AG09319 (cell line): Measurements from ENCODE around the gene ASF1B.

Experiments used
- DNase-seq: peaks from one replicate; pipeline ENCODE4 v3.0.0-alpha.2; 2010; ENCODE audit warnings: low read depth; ENCODE audit errors: extremely low read depth
- TF ChIP-seq, protein P1 (sequence below): IDR thresholded peaks from 2 replicates; pipeline ENCODE4 v1.5.1; 2011; ENCODE audit warnings: low read depth, mild to moderate bottlenecking, inconsistent platforms, low read length, moderate library complexity

Gene ASF1B

DNA sequence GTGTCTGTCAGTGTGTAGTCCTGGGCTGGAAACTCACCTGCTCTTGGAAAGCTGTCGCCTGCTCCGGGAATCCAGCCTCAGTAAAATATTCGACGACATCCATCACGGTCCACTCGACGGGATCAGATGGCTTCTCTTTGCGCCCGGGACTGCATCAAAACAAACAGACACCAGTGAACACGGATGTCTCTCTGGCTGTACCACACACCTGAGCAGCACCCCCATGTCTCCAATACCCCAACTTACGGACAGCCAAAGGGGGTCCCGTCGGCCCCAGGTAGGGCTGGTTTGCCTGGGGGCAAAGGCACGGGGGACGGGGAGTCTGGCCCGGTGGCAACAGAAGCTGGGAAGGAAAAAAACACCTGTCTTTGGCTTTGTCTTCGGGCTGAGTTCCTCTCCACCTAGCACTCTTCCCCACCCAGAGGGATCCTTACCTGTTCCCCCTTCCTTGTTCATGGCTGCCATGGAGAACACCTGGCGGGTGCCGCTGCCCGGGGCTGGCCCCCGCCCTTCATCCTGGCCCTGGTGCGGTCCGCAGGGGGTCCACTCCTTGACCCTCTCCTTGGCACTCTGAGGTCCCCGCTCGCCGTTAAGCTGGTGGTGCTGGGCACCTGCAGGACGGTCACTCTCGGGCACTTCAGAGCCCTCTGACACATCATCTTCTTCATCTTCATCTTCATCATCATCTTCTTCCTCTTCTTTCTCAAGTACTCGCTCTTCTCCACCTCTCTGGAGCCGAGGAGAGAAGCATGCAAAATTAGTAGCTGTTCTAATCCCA, 47.6 kb downstream of the ASF1B start:
- no peak for DNase-seq
- TF ChIP-seq, protein P1, sequence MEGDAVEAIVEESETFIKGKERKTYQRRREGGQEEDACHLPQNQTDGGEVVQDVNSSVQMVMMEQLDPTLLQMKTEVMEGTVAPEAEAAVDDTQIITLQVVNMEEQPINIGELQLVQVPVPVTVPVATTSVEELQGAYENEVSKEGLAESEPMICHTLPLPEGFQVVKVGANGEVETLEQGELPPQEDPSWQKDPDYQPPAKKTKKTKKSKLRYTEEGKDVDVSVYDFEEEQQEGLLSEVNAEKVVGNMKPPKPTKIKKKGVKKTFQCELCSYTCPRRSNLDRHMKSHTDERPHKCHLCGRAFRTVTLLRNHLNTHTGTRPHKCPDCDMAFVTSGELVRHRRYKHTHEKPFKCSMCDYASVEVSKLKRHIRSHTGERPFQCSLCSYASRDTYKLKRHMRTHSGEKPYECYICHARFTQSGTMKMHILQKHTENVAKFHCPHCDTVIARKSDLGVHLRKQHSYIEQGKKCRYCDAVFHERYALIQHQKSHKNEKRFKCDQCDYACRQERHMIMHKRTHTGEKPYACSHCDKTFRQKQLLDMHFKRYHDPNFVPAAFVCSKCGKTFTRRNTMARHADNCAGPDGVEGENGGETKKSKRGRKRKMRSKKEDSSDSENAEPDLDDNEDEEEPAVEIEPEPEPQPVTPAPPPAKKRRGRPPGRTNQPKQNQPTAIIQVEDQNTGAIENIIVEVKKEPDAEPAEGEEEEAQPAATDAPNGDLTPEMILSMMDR = no peak

DNA sequence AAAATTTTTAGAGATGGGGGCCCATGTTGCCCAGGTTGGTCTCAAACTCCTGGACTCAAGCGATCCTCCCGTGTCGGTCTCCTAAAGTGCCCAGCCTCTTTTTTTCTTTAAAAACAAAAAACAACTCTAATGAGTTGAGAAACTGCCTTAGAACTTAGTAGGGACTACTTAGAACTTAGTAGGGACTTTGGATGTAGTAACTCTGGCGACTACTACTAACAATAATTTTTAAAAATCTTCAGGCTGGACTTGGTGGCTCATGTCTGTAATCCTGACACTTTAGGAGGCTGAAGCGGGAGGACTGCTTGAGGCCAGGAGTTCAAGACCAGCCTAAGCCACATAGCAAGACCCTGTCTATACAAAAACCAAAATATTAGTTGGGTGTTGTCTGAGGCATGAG, 50.3 kb downstream of the ASF1B start:
- DNase-seq = no peak
- TF ChIP-seq, protein P1 = no peak

DNA sequence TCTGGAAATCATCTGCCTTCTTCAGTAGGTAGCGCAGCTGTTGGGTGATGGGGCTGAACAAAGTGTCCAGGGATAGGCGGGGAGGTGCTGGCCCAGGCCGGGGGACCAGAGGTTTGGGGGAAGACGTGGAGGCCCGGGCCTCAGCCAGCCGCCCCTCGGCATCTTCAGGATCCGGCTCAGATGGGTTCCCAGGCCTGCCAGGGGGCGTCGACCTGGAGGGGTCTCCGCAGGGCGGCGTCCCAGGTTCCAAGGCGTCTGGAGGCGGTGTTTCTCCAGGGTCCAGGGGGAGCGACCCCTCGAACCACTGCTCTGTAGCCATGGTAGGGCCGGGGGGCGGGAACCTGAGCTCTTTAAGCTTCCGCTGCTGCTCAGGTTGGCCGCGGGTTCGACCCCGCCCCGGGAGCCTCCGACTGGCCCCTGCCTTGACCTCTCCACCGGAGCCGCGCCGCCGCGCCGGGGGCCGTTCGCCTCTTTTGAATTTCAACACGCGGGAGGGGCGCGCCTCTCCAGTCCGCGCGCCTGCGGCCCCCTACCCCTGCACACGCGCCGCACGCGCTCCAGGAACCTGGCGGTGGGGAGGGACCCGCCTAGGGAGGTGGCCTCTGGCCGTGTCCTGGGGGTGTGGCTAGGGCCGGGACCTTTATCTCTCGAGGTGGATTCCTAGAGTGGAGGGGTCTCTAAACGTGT, 50.9 kb downstream of the ASF1B start, which contains the start of gene C19orf67:
TSS of gene C19orf67 (minus strand) at position 475 of the 687 bp plus-strand sequence. CDS start at position 319, 156 bp downstream.
- TF ChIP-seq, protein P1 = no peak
- no peak for DNase-seq

DNA sequence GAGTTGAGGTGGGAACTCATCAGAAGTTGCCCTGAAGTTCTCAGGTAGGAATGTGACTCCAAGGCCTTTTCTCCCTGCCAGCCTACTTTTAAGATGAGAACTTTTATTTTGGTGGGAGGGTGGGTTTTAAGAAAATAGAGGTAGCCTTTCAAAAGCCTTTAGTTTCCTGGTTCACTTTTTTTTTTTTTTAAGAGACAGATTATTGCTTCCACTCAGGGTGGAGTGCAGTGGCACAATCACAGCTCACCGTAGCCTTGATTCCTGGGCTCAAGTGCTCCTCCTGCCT, 53.8 kb downstream of the ASF1B start:
- no peak for DNase-seq
- TF ChIP-seq, protein P1 = no peak

DNA sequence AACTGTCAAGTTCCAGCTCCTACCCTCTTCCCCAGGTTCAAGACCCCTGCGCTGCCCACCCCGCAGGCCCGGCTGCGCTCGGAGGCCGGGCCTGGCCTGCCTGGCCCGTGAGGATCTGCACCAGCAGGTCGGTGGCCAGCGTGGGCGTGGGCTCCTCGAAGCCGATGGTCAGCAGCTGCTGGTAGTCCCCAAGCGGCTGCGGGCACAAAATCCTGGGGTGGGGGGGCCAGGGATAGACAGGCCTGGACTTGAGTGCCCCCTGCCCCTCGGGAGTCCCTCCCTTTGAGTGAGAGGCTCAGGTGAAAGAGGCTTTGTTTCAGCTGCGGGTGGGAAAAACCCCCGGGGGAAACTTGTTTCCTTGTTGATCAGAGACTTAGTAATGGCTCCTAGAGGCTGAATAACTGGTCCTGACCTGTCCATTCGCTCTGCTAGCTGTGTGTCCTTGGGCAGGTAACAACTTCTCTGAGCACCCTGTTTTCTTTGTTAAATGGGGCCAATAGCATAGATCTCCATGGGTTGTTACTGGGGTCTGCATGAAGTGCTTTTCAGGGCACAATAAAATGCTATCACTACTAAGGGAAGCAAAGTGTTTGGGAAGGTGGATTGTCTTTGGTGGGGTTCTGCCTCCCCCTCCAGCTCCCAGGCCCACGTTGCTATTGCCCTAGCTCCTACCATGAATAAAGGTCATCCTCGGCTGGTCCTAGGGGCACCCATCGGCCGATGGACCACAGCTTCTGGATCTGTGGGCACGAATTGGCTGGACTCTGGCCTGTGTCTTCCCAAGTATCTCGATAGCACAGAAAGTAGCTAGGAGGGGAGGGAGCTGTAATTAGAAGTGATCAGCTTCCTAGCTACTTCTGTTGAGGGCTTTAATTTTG, 54.4 kb downstream of the ASF1B start:
- DNase-seq = no peak
- TF ChIP-seq, protein P1 = no peak

DNA sequence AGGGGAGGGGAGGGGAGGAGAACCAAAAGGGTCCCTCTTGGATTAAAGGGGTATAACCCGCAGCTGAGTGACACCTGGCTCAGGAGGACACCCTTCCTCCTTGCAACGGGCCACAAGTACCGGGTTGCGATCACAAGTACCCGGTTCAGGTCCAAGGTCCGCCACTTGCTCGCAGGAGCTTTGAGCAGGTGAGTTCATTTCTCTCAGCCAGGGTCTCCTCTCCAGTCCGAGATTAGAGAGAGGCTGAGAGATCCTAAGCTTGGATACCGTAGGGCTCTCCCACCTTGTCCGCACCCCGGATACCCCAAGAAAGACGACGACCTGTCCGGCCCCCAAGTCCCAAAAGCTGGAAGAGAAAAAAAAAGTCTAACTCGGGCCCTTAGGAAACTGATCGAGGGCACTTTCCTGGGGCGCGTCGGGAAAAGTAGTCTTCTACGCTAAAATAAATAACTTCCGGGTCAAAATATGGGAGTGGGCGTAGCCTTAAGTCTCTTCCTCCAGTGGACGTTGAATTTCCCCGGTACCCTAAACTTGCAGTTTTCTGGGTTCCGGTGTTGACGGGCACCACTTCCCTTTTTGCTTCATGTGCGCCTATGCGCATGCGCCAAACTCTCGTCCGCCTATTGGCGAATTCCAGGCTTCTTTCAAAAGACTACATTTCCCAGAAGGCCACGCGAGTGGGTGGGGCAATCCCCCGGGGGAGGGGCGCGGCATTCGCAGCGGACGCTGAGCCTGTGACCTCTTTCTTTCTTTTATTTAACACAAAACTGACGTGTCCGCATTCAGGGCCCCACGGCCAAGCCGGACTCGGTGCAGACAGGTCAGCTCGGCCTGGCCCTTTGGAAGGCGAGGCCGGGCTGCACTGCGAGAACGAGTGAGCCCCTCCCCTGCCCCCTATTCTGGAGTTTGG, 55.2 kb downstream of the ASF1B start:
- DNase-seq = peak; percentile 99
- TF ChIP-seq, protein P1 = no peak
